HG03520 (cell line): Measurements from ENCODE around the gene MPPE1.
A peak's percentile ranks its signal among the peaks of the same experiment; 100 is the strongest.
"Not testable (repeated sequence)": the region's sequence is repeated elsewhere in the genome, so short reads cannot be mapped to it uniquely, and the experiment has no call there.

Experiments used
- ATAC-seq: cut with Tn5 transposase; IDR thresholded peaks from one replicate; pipeline ENCODE4 v1.9.1; 2021; ENCODE audit warnings: mild to moderate bottlenecking, moderate library complexity; ENCODE audit not compliant: unreplicated experiment

Gene MPPE1

DNA sequence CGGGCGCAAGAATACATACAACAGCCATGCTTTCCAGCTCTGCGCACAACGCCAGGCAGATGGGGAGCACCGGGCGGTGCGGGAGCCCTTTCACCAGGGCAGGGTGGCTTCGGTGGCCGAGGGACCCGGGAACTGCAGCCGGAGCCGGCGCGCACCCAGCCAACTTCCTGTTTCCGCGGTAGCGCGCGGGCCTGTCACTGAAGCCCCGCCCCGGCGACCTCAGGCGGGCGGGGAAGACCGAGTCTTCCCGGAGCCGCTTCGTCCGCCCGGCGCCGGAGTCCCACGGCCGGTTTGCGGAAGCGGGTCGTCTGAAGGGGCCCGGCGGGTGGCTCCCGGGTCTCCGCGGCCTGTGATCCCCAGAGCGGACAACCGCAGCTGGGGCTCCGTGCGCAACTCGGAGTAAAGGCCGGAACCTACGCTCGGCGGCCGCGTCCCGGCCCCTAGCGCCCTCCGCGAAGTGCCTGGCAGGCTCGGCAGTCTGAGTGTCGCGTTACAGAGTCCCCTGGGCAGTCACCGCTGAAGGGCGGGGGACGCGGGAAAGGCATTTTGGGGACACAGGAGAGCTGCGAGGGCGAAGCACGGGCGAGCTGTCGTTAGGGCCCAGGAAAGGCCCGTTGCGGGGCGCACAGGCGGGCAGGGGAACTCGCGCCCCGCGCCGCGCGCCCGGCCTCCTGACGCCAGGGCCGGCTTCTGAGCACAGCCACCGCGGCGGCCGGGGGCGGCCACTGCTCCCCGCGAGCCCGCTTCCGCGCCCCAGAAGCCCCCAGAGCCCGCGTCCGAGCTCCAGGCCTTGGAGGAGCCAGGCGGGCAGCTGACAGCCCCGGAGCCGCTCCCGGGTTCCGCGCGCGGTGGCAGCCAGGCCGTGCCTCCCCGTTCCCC is at the start of gene MPPE1:
Gene MPPE1, minus strand, starts transcription at position 136 of the 879 bp plus-strand sequence. CDS start 11,053 bp downstream, outside the sequence.
- ATAC-seq, result peak; percentile 78

GRCh38 chr18:11957636-11958035 is 49.5 kb upstream of the MPPE1 start:
- no peak for ATAC-seq

DNA sequence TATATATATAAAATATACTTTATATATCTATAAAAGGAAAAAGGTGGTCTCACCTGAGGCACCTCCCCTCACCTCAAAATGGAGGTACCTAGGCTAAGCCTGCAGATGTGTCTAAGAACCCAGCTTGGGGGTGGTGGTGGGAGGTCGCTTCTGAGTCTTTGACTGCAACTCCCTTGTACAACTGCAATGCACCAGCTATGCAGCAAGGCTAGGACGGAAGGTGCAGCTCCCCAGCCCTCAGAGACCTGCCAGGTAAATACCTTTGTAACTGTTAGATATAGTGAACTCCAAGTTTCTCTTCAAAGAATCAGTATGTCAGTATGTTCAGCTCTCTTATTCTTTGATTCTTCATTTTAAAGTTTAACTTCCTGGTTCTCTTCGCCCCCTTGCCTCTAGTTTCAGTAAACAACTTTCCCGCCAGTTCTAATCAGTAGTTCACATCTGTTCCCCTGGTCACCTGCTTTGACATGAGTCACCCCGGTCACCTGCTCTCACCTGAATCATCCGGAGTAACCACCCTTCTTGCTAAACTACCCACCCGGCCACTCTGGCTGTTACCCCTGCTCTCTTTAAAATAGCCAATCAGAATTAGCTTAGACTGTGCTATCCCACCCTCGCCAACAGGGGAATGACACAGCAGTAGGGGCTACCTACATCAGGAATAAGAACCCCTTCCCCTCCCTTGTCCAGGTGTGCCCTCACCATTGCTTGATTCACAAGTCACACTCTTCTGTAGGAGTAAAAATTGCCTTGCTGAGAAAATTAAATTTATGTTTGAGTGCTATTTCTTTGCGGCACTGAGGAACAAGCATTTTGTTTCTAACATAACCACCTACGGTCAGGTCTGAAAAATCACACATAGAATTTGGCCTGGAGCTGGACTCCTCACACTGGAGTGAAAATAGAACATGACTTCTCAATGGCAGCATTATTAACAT is 48.5 kb upstream of the MPPE1 start:
- no peak for ATAC-seq

DNA sequence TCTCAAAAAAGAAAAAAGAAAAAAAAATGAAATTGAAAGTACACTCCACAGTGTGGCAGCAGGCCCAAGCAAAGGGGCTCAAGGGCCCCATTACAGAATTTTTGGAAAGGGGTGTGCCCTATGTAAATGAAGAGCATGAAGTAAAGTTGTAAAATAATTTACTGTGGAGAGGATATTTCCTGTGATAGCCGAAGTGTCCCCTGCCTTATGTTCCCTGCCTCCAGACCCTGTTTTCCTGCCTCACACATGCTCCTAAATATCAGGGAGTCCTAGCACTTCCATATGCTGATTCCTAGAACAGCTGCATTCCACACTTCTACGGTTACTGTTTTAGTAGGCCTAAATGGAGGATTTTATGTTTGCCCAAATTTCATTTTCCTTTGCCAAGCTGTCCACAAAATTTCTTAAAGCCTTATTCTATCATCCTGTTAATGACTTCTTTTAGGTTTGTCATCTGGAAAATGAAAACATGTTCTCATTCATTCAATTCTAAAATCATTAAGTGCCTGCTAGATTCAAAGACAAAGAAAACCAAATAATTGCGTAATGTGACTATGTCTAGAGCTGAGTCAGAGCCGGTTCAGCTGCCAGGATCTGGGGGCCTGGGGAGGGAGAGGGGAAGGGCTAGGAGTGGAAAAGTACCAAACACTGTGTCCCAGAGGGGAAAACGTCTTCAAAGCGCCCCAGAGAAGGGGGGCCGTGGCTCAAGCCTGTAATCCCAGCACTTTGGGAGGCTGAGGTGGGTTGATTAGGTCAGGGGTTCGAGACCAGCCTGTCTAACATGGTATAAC is 47.3 kb upstream of the MPPE1 start:
- no peak for ATAC-seq

DNA sequence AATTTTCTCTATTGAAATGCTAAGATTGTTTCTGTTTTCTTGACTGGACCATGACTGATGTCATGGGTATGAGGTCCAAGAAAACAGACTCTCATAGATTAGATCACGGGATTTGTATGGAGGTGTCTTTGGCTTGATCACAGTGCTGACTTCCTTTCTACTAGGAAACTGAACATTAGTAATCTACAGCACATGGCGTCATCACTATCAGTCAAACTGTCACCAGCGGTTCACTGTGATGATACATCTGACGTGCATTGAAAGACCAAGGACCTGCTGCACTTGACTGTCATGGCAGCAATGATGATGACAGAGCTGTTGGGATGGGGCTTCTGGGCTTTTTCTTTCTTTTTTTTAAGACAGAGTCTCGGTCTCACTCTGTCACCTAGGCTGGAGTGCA is 45.0 kb upstream of the MPPE1 start:
- no peak for ATAC-seq

DNA sequence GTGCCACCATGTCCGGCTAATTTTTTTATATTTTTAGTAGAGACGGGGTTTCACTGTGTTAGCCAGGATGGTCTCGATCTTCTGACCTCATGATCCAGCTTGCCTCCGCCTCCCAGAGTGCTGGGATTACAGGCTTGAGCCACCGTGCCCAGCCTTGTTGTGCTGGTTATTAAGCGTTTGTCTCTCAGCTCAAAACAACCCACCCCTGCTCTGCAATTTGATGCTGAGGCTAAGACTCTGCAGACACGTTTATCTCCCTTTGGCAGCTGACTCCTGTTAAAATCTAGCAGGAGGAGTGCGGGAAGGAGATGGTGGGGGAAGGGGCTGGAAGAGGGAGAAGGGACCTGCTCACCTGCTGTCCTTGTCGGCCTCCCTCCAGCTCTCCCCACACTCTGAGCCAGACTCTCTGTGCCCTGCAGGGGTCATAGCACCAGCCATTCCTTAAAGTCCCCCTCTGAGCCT is 43.3 kb upstream of the MPPE1 start:
- no peak for ATAC-seq

DNA sequence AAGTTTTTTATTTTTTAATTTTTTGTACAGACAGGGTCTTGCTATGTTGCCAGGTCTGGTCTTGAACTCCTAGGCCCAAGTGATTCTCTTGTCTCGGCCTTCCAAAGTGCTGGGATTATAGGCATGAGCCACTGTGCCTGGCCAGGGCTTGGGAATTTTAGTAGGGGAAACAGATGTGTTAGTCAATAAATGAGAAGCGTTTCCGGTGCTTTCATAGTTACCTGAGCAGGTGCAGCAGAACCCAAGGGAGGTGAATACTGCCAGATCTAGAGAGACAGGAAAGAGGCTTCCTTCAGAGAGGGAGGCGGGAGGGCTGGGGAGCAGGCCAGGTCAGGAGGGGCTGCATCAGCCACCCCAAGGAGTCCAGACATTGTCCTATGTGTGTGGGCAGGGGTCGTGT is 42.7 kb upstream of the MPPE1 start:
- ATAC-seq, result no peak

DNA sequence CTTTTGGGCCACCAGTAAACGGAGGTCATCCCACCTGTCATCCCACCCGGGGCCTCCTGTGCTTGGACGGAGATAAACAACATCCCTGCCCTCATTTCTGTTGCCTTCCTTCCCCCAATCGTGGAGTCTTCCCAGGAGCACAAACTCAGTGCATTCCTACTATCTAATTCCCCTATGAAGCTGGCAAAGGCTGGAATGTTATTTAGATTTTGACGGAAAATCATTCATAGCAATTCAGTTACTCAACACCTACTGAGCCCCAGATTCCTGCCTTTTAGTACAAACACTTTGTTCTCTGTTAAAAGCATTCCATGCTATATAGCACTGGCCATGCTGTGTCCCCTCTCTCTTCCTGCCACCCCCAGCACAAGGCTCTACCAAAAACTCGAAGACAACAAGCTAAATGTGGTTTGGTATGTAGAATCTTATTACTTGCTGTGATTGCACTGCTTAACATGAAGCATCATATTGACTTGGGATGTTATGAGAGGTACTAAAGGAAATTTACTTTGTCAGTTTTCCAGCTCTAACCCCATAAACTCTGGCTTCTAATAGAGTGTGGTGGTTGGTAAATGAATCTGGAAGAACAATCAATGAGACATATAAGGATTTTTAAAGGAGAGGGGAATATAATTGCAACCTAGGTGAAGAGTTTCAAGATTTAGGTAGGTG is 40.9 kb upstream of the MPPE1 start:
- ATAC-seq, result no peak

DNA sequence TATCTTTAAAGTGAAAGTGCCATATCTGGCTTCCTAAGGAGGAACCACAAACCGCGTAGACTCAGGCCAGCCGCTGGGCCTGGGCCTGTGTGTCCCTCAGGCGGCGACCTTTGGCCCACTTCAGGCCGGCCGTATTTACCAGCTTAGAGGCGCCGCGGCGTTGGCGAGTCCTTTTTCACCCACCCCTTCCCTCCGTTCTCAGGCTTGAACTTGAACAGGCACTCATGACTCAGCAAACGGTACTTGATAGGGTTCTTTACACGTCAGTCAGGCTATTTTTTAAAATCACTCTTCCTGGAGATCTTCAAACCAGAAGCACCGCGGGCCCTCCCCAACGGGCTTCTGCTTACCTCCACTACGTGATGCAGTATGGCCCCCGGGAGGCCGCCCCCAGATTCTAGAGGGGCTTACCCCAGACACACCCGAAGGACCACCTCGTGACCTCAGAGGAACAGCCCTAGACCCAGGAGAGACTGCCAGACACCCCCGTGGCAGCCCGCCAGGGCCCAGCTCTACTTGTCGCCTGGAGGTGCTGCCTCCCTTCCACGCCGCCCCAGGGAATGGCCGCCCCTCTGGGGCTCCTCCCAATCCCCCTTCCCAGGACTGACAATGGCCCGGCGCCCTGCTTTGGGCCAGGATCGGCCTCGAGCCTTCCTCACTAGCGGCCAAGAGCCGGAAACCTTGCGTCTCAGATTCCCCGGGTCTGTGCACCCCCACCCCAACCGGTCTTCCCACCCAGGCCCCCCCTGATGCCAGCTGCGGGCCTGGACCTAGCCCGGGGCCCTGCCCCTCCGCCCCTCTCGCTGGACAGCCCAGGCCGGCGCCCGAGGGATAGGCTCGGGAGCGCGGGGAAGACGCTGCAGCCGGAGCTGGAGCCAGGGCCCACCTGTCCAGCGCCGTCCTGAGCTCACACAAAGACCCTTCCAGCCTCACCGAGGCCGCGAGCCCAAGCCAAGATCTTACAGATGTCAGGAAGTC is 39.4 kb upstream of the MPPE1 start:
- ATAC-seq, result peak; percentile 79

DNA sequence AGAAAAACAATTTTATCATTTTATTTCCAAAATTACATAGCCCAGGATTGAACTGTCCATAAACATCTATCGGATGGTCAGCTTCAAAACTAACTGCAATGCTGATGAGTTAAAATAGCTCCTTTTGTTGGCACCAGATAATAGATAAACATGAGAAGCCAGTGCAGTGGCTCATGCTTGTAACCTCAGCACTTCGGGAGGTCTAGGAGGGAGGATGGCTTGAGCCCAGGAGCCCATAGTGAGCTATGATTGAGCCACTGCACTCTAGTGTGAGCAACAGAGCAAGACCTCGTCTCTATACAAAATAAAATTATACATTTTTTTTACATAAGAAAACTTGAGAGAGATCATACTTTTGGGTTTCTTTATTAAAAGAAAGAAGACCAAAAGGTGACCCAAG is 38.6 kb upstream of the MPPE1 start:
- no peak for ATAC-seq

GRCh38 chr18:11945834-11946659 is 37.9 kb upstream of the MPPE1 start:
- not testable (repeated sequence) for ATAC-seq

DNA sequence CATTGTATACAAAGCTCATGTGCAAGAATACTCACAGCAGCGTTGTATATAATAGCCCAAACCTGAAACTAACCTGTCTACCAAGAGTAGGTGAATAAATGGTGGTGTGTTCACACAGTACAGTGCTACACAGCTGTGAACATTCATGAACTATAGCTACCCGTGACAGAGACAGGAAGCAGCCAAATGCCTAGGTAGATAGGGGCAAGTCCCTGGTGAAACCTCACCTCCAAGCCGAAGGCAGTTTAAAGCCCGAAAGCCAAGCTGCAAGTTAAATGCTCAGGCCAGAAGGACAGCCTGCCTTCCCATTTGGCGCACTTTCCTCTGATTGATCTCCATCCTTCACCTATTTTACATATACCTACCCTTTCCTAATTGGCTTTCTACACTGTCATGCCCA is 36.7 kb upstream of the MPPE1 start:
- no peak for ATAC-seq

DNA sequence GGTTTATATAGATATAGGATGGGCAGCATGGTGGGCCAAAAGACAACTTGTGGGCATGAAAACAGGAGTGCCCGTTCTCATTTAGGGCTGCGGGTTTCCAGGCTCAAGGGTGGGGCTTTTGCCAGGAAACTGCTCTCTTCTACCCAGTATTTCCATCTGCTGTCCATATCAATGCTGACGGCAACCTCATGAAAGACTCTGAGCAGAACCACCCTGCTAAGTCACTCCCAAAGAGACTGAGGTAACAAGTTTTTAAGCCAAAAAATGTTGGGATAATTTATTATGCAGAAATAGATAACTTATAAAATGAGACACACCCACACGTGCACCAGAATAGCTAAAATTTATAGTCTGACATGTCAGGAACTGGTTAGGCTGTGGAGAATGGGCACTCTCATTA is 36.1 kb upstream of the MPPE1 start:
- ATAC-seq, result no peak

DNA sequence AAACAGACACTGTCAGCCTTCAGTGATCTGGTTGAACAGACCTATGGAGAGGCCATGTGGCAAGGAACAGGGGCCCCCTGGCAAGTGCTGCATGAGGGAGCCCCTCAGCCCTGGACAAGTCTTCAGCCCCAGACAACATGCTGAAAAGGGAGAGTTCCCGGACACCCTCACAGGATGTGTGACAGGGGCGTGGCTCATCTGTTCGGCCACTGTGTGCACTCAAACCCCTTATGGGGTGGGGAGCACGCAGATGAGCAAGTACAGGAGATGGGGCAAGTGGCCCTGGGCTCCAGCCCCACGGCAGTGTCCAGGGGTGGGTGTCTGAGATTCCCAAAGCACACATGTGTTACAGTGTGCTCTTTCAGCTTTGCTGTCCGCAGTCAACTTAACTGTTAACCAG is 35.4 kb upstream of the MPPE1 start:
- no peak for ATAC-seq

DNA sequence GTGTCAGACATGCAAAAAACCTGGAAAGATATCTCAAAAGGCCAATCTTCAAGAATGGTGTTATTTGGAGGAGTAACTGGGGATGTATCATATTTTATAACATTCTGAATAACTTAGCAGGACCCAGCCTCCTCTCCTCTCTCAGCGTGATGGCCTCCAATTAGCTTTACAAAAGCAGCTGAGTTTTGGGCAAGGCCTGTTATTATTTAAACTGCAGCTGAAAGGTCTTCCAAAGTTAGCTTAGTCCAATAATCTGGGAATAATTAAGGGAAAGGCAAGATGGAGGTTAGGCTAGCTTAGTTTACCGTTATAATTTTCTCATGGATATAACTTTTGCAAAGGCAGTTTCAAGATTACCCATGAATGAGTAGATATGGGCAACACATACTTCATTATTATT is 32.8 kb upstream of the MPPE1 start:
- no peak for ATAC-seq

DNA sequence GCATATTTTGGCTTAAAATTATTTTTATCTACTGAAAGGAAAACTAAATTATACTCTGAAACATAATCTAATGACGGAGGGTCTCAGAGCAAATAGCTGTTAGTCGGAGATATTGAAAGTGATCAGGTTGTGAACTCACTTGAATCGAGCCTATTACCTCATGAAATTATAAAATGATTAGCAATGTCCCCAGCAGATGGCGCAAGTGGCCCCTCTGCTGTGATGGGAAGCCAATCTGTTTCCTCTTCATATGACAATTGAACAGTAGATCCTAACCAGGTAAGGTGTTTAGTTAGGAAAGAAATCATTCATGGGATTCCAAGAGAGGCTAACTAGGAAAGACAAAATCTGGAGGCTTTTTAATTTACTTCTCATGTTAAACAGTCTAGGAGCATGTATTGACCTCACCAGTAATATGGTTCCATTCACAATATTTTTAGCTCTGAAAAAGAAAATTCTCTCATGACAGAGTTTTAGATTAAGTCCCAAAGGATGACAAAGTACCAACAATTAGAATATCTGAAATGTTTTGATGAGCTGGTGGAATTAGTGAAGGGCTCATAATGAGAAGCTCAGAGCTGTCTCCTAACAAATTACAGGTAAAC is 29.9 kb upstream of the MPPE1 start:
- no peak for ATAC-seq

DNA sequence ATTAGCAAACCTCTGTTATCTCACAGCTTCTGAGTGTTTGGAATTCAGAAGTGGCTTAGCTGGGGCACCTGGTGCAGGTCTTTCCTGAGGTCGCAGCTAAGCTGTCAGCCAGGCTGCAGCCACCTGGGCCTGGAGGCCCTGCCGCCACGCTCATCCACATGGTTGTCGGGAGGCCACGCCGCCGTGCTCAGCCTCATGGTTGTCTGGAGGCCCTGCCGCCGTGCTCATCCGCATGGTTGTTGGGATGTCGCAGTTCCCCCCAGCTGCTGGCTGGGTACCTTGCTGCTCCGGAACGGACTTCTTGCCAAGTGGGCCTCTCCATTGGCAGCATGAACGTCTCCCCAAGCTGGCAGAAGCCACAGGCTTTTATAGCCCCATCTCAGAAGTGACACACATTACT is 24.3 kb upstream of the MPPE1 start:
- no peak for ATAC-seq

DNA sequence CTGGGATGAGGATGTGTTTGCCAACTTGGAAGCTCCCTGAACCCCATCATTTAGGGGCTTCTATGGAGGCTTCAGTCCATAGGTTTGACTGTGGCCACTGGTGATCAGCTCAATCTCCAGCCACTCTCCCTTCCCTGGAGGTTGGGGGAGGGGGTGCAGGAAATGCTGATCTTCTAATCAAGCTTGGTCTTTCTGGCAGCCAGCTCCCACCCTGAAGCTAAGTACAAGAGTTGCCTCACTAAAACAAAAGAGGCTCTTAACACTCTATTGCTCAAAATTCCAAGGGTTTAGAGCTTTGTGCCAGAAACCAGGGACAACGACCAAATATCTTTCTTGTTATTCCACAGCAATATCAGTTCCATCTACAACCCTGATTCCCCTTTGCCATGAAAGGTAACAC is 19.4 kb upstream of the MPPE1 start:
- no peak for ATAC-seq
